ENCODE measurements around the gene SAMMSON. TPM values are rescaled to one million over a fixed set of nuclear protein-coding genes. Genes with fewer than 3 reads are reported as not detected.

The SAMMSON gene
- total RNA-seq, 1 donor = not detected

- no peak for DNase-seq (ENCODE audit: low read depth)
- TF ChIP-seq, protein P1, sequence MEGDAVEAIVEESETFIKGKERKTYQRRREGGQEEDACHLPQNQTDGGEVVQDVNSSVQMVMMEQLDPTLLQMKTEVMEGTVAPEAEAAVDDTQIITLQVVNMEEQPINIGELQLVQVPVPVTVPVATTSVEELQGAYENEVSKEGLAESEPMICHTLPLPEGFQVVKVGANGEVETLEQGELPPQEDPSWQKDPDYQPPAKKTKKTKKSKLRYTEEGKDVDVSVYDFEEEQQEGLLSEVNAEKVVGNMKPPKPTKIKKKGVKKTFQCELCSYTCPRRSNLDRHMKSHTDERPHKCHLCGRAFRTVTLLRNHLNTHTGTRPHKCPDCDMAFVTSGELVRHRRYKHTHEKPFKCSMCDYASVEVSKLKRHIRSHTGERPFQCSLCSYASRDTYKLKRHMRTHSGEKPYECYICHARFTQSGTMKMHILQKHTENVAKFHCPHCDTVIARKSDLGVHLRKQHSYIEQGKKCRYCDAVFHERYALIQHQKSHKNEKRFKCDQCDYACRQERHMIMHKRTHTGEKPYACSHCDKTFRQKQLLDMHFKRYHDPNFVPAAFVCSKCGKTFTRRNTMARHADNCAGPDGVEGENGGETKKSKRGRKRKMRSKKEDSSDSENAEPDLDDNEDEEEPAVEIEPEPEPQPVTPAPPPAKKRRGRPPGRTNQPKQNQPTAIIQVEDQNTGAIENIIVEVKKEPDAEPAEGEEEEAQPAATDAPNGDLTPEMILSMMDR (IDR thresholded peaks at IDR 0.05; ENCODE audit: insufficient read depth, low read length) = no peak
- no peak overlapping the region for H3K4me3 ChIP-seq (ENCODE audit: low read depth, low read length)
Measured at GRCh38 chr3:69970827-69971226, 28.7 kb upstream of the SAMMSON start.

DNA sequence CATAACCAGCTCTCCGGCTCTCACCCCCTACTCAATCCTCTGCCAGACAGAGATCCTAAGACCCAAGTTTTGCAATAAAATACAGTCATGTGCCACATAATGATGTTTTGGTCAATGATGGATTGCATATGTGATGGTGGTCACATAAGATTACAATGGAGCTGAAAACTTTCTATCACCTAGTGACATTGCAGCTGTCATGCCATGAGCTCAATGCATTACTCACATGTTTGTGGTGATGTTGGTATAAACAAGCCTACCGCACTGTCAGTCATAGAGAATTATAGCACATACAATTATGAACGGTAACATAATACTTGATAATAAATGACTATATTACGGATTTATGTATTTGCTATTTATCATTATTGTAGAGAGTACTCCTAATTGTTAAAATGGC, 26.9 kb upstream of the SAMMSON start:
- TF ChIP-seq, protein P1 (IDR thresholded peaks at IDR 0.05; ENCODE audit: insufficient read depth, low read length) = no peak
- DNase-seq (ENCODE audit: low read depth) = no peak
- no peak overlapping the region for H3K4me3 ChIP-seq (ENCODE audit: low read depth, low read length)

GRCh38 chr3:69976021-69976420, 23.5 kb upstream of the SAMMSON start:
- no peak for DNase-seq (ENCODE audit: low read depth)
- TF ChIP-seq, protein P1 (IDR thresholded peaks at IDR 0.05; ENCODE audit: insufficient read depth, low read length) = no peak
- no peak overlapping the region for H3K4me3 ChIP-seq (ENCODE audit: low read depth, low read length)

DNA sequence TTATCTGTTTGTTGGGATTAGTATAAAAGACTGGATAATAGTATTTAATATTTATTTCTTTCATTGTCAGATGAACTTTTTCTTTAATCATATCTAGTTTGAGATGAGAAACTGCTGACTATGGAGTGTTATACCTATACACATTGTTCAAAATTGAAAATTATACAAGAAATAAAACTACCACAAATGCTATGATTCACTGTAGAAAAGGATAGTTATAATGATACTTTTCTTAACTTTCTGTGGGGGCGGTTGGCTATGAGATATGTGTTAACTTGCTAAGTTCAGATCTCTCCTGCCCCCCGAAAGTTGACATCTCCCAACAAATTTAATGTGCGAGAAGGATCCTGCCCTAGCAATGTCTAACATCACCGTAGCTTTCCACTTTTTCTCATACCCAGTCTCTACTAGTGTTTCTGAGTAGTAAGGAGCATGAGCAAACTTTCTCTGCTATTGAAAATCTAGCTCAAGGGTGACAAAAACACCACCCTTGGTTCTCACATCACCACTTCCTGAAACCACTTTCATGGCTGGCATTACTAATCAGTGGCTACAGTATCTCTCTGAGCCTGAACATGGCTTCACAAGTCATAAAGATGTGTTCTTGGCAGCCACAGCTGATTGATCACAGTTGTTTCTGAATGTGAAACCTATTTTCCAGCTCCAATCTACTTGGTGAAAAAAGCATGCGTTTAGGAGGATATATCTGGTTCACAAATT, 15.8 kb upstream of the SAMMSON start:
- TF ChIP-seq, protein P1 (IDR thresholded peaks at IDR 0.05; ENCODE audit: insufficient read depth, low read length) = no peak
- no peak for DNase-seq (ENCODE audit: low read depth)

GRCh38 chr3:69985266-69985665, 14.3 kb upstream of the SAMMSON start:
- TF ChIP-seq, protein P1 (IDR thresholded peaks at IDR 0.05; ENCODE audit: insufficient read depth, low read length) = no peak
- no peak for DNase-seq (ENCODE audit: low read depth)
- no peak overlapping the region for H3K4me3 ChIP-seq (ENCODE audit: low read depth, low read length)

More for the DNA sequence above, 15.8 kb upstream of the SAMMSON start:
- no peak overlapping the region for H3K4me3 ChIP-seq (ENCODE audit: low read depth, low read length)

DNA sequence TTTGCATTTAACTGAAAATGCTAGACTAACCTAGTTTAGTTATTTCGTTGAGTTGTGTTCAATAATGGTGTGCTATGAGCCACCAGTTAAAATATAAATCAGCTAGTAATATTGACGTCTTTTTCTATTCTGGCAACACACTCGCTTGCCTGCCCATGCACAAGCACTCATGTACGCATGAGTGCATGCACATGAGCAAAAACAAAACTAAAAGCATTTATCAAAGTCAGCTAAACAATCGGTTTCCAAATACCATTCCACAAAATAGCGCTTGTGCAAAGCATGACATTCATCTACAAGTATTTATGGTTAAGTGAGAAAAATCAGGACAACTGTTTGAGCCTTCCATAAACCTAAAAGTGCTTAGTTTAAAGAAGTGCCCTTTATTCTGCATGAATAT, 13.1 kb upstream of the SAMMSON start:
- DNase-seq (ENCODE audit: low read depth) = no peak
- no peak overlapping the region for H3K4me3 ChIP-seq (ENCODE audit: low read depth, low read length)
- TF ChIP-seq, protein P1 (IDR thresholded peaks at IDR 0.05; ENCODE audit: insufficient read depth, low read length) = no peak

GRCh38 chr3:69987833-69988232, 11.7 kb upstream of the SAMMSON start:
- no peak for DNase-seq (ENCODE audit: low read depth)
- TF ChIP-seq, protein P1 (IDR thresholded peaks at IDR 0.05; ENCODE audit: insufficient read depth, low read length) = no peak

More at GRCh38 chr3:69987833-69988232, 11.7 kb upstream of the SAMMSON start:
- no peak overlapping the region for H3K4me3 ChIP-seq (ENCODE audit: low read depth, low read length)
